Measurements from ENCODE around the gene PRIMA1.

Gene PRIMA1

DNA sequence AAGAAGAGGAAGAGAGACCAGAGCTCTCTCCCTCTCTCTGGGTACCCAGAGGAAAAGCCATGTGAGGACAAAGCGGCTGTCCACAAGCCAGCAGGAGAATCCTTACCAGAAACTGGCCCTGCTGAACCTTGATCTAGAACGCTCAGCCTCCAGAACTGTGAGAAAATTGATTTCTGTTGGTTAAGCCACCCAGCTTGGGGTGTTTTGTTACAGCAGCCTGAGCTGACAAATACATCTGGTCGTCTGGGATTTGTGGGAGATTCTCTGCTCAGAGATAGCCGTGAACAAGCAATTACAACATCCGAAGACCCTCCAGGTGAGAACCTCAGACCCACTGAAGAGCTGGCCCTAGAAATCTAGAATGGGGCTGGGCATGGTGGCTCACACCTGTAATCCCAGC, 6.5 kb upstream of the PRIMA1 start:
- DNase-seq (ENCODE audit: low spot score) = no peak

DNA sequence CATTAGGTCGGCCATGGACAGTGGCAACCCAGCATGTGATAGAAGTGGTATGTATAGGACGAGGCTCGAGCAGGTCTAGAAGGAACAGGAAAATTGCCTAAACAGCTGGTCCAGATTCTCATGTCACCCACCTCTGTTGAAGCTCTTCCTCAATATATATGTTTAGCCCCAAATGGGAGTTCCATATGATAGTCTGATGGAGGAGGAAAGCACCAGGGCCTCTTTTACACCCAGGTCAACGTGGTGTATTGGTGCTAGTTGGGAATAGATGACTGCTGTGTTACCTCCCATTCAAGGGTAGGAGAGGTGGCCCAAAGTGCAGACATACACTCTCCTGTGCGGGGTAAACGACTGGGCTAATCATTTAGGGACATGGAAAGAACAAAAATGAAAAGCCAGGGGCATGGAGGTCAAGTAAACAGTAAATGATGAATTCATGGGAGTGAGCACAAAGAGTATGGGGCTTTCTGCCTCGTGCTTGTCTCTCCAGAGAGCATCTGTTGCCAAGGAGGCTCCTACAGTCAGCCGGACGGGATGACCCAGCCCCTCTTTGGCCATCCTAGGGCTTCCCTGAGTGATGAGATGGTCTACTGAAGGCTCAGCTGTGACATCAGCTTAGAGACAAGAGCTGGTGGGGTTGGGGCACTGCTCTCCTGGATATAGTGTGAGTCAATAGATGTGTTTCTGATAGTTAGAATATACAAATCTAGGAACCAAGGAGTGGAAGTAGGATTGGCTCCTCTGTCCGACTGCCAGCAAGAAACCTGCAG, 5.5 kb upstream of the PRIMA1 start:
- DNase-seq (ENCODE audit: low spot score) = no peak

DNA sequence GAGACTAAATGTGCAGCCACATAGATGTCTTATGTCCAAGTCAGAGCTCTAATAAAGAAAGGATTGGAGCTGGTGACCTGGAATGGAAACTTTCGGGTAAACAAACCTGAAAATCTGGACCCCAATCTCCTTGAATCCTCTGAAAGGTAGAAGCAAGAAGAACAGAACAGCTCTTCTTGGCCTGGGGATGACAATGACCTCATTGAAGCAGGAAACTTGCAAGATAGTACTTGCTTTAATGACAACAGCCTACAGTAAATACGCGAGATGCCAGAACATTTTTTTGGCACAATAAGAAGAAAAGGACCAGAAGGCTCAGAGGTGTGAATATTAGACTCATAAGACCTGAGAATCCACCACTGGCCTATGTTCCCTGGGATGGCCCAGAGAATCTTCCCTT, 4.1 kb upstream of the PRIMA1 start:
- no peak for DNase-seq (ENCODE audit: low spot score)

DNA sequence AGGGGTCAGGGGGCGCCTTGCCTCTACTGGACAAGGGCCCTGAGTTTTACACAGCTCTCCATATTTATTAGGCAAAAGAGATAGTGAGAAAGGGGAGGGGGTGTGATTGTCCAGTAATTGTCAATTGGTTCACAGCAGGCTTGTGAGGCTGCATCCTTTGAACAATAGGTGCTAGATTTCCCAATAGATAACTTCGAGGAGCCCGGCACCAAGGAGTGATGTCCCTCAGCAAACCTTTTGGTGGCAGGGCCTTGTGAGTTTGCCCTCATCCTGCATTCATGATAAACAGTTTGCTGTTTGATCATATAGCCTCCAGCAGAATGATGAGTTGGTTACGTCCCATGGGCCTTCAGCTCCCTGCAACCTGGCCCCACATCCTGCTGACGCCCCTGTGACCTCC, 2.7 kb upstream of the PRIMA1 start:
- DNase-seq (ENCODE audit: low spot score) = no peak

DNA sequence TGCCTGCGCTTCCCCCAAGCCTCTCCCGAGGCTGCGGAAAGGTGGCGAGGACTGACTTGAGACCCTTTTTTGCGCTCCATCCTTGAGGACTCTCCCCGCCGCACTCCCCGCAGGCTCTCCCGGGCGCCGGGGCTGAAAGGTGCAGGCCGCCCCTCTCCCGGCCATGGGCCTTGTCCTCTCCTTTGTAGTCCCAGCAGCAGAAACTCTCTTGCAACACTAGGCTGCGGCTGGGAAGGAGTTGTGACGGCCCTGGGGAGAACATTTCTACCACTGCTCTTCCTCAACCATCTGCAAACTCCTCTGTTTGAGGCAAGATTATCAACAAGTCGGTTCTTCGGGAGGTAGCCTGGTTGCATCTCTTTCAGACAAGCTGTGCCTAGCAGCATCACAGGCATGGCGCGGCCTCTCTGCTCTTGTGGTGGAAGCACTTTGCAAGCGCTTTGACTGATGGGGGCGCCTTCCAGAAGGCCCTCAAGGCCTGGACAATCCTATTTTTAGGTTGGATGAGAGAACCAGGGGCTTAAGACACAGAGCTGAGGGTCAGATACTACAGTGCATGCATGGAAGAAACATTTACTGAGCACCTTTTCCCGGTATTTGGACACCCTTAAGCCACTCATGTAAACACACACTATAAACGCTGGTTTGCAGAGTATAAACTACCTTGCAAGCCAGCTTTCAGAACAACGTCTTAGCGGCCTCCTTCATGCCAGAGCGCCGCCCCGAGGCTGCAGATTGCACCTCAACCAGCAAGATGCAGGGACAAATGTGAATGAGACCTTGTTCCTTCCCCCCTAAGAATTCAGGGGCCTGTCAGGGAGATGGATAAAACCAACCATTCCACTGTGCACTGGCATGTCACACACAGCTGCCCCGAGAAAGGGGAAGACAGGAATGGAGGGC, 1.2 kb upstream of the PRIMA1 start:
- no peak for DNase-seq (ENCODE audit: low spot score)

DNA sequence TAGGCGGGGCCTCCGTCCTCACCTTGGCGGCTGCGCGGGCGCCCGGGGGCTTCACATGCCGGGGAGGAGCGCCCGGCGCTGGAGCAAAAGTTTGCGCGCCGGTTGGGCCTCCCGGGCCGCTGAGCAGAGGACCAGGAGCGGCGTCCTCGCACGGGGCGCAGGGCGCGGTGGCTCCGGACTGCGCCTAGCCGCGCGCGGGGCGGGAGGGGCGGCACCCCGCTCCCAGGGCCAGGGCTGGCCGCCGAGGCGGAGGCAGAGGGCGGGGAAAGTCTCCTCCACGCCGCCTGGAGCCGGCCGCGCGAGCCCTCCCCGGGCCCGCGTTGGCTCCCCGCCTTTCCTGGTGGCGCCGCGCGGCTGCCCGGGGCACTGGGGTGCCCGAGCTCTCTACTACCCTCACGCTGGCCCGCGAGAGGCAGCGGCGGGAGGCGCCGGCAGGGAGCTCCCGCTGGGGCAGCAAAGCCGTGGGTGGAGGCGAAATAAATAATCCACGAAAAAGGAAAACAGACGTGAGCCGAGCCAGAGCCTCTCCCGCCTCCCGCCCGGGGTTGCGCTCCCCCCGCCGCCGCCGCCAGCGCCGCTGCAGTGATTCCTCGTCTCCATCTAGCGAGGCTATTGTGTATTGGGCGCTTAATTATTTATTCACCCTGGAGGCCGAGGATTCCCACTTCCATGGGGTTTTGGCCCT, 400 bp upstream of the PRIMA1 start:
- DNase-seq (ENCODE audit: low spot score) = peak; percentile 43

DNA sequence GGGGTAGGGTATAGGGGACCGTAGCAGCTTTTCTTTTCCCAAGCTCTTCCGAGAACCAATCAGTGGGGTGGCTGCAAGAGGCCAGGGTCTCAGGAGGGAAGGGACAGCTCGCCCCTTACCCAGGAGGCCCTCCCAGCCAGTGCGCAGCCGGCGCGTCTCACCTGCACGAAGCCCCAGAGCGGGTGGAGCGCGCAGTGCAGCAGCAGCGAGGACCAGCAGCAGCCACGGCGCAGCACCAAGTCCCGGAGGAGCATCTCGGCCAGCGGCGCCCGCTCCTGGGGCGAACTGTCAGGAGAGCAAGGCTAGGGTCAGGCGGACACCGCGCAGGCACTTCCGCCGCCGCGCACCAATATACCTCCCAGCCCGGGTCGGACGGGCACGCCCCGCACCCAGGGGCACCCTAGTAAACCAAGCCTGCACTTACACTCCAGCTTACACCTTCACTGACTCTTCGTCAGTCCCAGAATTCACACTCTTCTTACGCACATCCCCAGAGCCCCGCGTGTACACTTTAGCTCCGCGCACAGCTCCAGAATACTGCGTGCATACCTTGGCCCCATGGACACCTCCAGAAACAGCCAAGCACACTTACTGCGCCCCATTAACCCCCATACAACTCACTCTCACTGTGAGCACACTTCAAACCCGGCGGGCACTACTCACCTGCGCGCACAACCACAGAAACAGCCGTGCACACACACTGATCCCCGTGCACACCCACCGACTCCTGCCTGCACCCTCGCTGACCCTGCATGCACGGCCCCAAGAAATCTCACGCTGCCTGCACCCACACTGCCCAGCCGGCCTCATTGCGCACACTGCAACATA, 606 bp downstream of the PRIMA1 start:
- DNase-seq (ENCODE audit: low spot score) = no peak

DNA sequence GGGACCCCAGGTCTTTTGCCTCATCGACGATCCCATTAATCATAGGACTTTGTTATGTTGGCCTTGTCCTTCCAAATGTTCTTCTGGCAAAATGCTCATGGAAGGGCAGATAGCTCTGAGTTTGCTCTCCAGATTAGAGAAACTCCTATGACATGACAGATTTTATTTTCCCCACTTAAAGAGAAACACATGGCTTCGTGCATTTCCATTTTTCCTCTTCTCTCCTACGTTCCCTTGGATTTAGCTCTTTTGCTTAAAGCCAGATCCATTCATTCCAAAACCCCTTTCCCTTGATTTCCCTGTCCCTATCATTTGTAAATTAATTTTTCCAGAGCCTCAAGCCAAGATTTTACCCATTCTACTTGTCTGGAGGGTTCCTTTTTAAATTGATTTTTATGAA, 2.9 kb downstream of the PRIMA1 start:
- no peak for DNase-seq (ENCODE audit: low spot score)

DNA sequence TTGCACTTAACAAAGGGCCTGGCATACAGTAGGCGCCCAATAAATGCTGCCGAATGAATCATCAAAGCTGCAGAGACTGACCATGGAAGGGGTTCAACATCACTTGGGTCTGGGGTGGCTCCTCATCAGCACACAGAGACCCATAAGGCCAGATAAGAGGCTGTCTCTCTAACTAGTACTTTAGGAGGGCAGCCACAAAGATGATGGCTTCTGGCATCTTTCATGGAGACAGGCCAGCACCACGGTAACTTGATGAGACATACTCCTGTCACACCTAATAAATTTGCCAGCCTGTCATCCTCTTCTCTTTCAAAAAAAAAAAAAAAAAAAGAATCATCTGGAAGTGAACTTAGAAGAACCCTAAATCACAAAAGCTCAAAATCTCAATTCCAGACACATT, 3.4 kb downstream of the PRIMA1 start:
- no peak for DNase-seq (ENCODE audit: low spot score)

DNA sequence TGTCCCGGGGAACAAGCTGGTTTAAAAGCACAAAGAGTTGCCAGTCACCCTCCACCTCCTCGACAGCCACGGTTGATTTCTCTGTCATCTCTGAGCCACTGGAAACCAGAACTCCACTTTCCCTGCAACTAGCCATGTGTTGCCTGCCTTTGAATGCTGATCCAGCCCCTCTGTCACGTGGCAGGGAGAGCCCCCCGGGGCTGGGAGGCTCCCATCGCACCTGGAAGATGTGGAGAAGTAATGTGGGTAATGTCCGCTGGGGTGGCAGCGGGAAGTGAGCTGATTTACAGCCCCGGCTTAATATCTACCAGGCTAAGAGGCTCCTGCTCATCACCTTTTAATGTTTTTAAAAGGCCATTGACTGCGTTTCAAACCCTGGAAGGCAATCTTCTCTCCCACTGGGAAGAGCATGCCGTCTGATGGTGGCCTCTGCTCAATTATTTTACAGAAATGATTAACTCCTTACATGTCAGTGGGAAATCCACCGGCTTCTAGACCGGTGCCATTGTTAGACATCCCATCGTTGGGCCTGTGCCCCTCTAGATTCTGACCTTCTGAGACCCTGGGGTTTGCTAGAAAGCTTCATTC, 7.4 kb downstream of the PRIMA1 start:
- no peak for DNase-seq (ENCODE audit: low spot score)

DNA sequence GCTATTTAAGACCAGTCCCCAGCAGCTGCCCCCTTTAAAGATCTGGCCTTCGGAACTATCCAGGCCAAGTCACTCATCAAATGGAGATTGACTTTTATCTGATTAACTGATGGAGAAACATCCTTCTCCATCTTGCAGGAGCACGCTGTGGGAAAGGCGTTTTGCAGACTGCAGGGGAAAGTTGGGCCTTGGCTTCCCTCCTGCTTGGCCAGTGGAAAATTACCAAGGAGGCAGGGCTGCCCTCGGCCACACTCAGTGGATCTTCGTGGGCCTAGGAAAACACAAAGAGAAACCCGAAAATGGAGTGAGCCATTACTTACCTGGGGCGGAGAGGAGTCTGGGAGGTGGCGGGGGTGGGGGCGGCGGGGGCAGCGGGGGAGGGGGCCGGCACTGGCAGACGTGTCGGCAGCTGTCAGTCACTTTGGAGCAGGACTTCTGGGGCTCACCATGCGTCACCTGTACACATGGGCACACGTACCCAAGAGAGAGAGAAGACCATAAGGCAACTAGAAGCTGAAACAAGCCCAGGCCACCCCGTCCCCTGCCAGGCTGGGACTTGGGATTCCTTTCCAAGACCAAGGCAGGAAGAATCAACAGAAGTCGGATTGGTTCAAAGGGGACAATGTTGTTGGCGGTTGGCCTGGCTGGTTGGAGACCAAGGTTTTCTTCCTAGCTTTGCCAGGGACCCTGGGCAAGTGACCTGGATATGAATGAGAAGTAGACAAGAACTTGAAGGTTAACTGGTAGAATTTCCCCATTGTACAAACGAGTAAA, 9.2 kb downstream of the PRIMA1 start:
- no peak for DNase-seq (ENCODE audit: low spot score)

DNA sequence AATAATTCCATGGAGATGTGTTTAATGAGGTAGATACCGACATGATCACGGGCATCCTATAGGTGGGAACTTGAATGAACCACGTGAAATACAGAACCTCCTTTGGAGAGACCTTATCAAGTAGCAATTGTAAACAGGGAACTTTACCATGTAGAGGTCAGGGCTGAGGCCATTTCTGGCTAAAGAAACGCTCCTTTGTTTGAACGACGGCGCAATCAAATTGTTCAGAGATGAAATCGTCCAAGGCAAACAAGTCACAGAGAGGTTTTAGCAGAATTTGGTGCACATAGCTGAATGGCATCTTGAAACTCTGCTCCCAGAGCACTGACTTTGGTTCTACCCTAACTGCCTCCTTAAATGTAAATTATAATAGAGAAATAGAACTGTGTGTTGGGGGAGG, 9.8 kb downstream of the PRIMA1 start:
- DNase-seq (ENCODE audit: low spot score) = no peak

DNA sequence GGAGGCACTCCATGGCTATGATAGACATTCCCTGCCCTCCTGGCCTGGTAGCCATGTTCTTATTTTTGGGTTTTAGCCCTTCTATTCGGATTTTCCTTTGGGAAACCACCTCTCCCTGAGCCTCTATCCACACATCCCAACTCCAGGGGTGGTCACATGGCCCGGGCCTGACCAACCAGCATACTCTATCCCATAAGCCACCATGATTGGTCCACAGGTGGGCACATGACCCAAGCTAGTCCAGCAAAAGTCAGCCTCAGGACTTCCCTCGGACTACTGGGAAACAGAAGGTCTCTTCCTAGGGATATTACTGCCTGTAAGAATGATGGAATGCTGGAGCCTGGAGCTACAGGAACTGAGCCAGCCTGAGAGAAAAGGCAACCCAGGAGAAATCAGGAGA, 12.5 kb downstream of the PRIMA1 start:
- no peak for DNase-seq (ENCODE audit: low spot score)

DNA sequence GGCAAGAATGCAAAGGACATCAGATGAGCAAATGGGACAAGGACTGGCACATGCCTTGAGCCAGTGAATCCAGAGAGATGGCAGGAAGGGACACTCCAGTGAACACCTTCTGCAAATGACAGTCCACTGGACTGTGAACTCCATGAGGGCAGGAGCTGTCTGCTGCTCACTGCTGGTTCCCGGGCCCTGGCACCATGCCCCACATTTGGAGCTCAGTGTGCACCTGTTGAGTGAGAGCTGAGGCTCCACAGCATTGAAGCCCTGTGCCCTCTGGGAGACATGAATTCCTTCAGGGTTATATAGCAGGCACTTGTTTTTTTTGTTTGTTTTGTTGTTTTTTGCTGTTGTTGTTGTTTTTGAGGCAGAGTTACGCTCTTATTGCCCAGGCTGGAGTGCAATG, 13.1 kb downstream of the PRIMA1 start:
- DNase-seq (ENCODE audit: low spot score) = no peak

DNA sequence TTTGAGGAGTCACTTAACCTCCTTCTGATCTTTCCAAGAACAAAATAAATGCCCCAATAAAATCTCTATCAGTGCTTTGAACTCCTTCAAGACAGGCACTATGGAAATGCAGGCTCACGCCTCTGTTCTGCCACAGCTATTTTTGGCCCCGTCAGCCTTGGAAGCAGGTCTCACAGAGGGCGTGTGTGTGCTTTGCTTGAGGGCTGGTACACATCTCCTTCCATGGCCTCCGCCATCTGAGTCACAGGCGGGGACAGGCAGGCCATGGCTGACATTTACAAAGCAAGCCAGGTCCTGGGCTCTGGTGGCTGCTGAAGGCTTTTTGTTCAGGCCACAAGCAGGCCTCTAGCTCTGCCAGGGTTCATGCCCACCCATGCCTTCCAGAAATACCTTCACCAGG, 16.0 kb downstream of the PRIMA1 start:
- DNase-seq (ENCODE audit: low spot score) = no peak

DNA sequence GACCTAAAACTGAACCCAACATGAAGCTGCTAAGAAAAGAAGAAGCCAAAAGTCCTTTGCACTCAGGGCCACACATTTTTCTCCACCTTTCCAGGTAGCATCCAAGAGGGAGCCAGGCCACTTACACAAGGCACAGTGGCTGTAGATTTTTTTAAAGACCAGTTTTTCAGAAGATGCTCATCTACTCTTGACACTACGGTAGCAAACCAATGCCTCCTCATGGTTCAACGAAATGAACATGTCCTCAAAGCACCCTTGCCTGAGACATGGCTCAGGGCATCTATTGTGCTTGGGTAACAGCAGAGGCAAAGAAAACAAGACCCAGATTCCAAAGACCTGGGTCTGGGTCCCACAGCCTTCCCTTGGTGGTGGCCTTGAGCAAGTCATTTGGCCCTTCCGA, 22.3 kb downstream of the PRIMA1 start:
- DNase-seq (ENCODE audit: low spot score) = no peak

DNA sequence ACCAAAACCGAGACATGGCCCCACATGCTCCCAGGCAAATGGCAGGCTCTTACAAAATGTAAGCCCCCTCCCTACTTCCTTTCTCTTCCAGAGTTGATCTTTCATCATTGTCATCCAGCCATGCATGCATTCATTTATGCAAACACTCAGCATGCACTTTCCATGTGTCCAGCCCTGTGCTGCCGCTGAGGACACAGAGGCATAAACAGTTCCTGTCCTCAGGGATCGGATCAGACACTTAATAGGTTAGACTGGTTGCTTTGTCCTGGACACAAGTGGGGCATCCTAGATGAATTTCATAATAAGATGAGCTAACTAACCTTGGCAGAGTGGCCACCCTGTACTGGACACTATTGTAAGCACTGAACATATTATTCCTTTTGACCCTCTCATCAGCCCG, 23.1 kb downstream of the PRIMA1 start:
- DNase-seq (ENCODE audit: low spot score) = no peak

DNA sequence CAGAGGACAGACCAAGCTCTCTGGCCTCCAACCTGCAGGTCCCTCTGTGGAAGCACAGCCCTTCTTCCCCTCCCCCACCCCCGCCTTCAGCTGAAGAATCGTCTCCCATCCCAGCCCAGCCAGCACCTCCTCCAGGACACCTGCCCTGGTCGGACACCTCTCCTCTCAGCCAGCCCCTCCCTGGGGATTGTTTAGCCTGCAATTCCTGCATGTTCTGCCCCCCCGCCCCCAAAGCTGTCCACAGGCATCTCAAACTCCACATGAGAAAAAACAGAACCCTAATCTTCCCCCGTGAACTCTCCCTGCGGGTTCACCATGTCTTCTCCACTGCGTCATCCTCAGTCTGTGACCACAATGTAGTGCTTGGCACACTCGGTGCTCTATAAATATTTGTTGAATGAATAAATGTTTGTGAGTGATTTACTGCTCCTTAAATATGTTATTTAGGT, 24.1 kb downstream of the PRIMA1 start:
- DNase-seq (ENCODE audit: low spot score) = no peak

DNA sequence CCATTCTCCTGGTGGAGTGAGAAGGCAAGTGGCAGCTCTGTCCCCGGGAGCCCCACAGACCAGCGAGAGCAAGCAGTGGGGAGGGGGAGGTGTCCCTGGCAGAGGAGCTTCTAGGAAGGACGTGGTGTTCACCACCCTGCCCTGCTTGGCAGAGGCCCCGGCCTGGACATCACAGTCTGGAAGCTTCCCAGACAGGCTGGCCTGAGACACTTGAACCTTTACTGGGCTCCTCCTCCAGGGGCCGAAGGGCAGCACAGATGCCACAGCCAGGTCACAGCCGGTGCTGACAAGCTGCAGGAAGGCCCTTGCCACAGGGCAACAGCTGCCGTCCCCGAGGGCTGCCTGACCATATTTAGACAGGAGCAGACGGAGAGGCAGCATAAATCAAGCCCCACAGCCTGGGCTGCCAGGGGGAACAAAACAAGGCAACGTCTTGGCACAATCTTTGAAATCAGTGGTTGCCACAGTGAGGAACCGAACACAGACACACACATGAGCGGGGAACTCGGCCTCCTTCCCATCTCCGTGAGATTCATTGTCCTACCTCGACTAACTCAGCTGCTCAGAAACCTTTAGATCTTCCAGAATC, 28.5 kb downstream of the PRIMA1 start:
- DNase-seq (ENCODE audit: low spot score) = no peak

DNA sequence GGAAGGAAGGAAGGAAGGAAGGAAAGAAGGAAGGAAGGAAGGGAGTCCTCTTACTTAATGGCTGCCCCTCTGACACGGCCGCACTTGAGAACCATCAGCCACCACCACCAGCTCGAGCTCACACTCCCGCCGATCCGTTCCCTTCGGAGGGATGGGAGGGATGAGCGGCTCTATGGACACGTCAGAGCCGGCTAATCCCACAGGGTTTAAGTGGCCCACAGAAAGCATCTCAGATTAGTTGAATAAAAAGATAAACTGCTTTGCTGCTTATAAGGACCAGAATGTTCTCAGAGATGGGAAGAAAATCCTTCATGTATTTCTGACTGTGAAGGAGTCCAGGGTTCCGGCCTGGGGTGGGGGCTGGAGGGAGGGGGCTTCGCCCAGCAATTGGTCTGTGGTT, 31.1 kb downstream of the PRIMA1 start:
- no peak for DNase-seq (ENCODE audit: low spot score)

Data from AG08395 (cell line).